GM18505 (cell line): ENCODE measurements around the gene UNC5C.

Source experiments
- ATAC-seq: cut with Tn5 transposase; IDR thresholded peaks from one replicate; pipeline ENCODE4 v1.9.1; 2021; ENCODE audit not compliant: unreplicated experiment
- POLR2A ChIP-seq: IDR thresholded peaks from 4 replicates; pipeline ENCODE4 v1.6.1; 2011; ENCODE audit warnings: borderline replicate concordance; ENCODE audit not compliant: insufficient read depth, insufficient read length; ENCODE audit errors: extremely low read depth

Gene UNC5C

GRCh38 chr4:95522682-95523530 is 25.9 kb downstream of the UNC5C start:
- no peak for ATAC-seq
- TF ChIP-seq POLR2A = no peak

GRCh38 chr4:95517576-95518345 is 31.0 kb downstream of the UNC5C start:
- TF ChIP-seq POLR2A = no peak
- ATAC-seq = no peak

- ATAC-seq = no peak
Observed at GRCh38 chr4:95516528-95517017, 32.2 kb downstream of the UNC5C start.

GRCh38 chr4:95515589-95515988 is 33.2 kb downstream of the UNC5C start:
- no peak for TF ChIP-seq POLR2A
- no peak for ATAC-seq

More at GRCh38 chr4:95516528-95517017, 32.2 kb downstream of the UNC5C start:
- no peak for TF ChIP-seq POLR2A

GRCh38 chr4:95513022-95513421 is 35.8 kb downstream of the UNC5C start:
- ATAC-seq = no peak
- TF ChIP-seq POLR2A = no peak

- ATAC-seq = no peak
- no peak for TF ChIP-seq POLR2A
Observed at GRCh38 chr4:95511477-95511876, 37.3 kb downstream of the UNC5C start.

- TF ChIP-seq POLR2A = no peak
- ATAC-seq = no peak
Observed at GRCh38 chr4:95510877-95511276, 37.9 kb downstream of the UNC5C start.

- TF ChIP-seq POLR2A = no peak
- no peak for ATAC-seq
Observed at GRCh38 chr4:95510145-95510544, 38.6 kb downstream of the UNC5C start.

GRCh38 chr4:95508421-95508820 is 40.4 kb downstream of the UNC5C start:
- no peak for ATAC-seq
- TF ChIP-seq POLR2A = no peak

GRCh38 chr4:95507561-95507960 is 41.2 kb downstream of the UNC5C start:
- no peak for TF ChIP-seq POLR2A
- no peak for ATAC-seq

GRCh38 chr4:95507147-95507546 is 41.6 kb downstream of the UNC5C start:
- ATAC-seq = no peak
- TF ChIP-seq POLR2A = no peak

- TF ChIP-seq POLR2A = no peak
- no peak for ATAC-seq
Observed at GRCh38 chr4:95506264-95506663, 42.5 kb downstream of the UNC5C start.

GRCh38 chr4:95505799-95506198 is 43.0 kb downstream of the UNC5C start:
- no peak for TF ChIP-seq POLR2A
- no peak for ATAC-seq

GRCh38 chr4:95505151-95505550 is 43.6 kb downstream of the UNC5C start:
- no peak for TF ChIP-seq POLR2A
- ATAC-seq = no peak
